Hepatocyte (in vitro differentiated cells): ENCODE data around the gene NPHP4.

Experiments used
- CTCF ChIP-seq: fragments of 200-600 bp; sonication (generic); IDR thresholded peaks from 2 replicates; pipeline ENCODE4 v1.5.1; 2016; ENCODE audit warnings: antibody characterized with exemption, mild to moderate bottlenecking; ENCODE audit not compliant: poor library complexity
- EZH2phosphoT487 ChIP-seq: fragments of 200-600 bp; sonication (generic); IDR thresholded peaks from one replicate; pipeline ENCODE4 v1.6.1; 2018; ENCODE audit warnings: antibody characterized with exemption, mild to moderate bottlenecking, low read depth, moderate library complexity; ENCODE audit not compliant: unreplicated experiment, severe bottlenecking

GRCh38 chr1:5891137-5891536 is 101.1 kb downstream of the NPHP4 start:
- TF ChIP-seq EZH2phosphoT487 (no peak), CTCF (no peak)
